GM18508 (cell line): ENCODE results near the gene EPX.

Source experiments
- ATAC-seq: cut with Tn5 transposase; IDR thresholded peaks from one replicate; pipeline ENCODE4 v1.9.1; 2021; ENCODE audit warnings: moderate number of reproducible peaks; ENCODE audit not compliant: insufficient read depth, unreplicated experiment

Gene EPX

GRCh38 chr17:58247511-58248363 lies 55.2 kb downstream of the EPX start:
- ATAC-seq, result no peak

GRCh38 chr17:58248955-58249269 lies 56.4 kb downstream of the EPX start:
- no peak for ATAC-seq

- ATAC-seq, result no peak
These were observed 57.0 kb downstream of the EPX start for GRCh38 chr17:58249270-58250133.

- ATAC-seq, result no peak
These were observed 58.0 kb downstream of the EPX start for GRCh38 chr17:58250344-58251011.

- ATAC-seq, result no peak
These were observed 59.6 kb downstream of the EPX start for GRCh38 chr17:58252141-58252540.

- no peak for ATAC-seq
These were observed 60.6 kb downstream of the EPX start for GRCh38 chr17:58253082-58253481.
